Ectodermal cell (in vitro differentiated cells): Measurements from ENCODE around the gene RNASE3.
"Not testable (repeated sequence)": the region's sequence is repeated elsewhere in the genome, so short reads cannot be mapped to it uniquely, and the experiment has no call there.

ENCODE experiments used
- H3K27ac ChIP-seq: 2 replicates; pipeline ENCODE4 v1.7.0; 2013; ENCODE audit warnings: mild to moderate bottlenecking, low read depth, low read length; ENCODE audit not compliant: insufficient read depth, poor library complexity, severe bottlenecking
- H3K27me3 ChIP-seq: 2 replicates; pipeline ENCODE4 v1.7.0; 2013; ENCODE audit warnings: mild to moderate bottlenecking, low read length; ENCODE audit not compliant: insufficient read depth, control insufficient read depth, poor library complexity, severe bottlenecking
- H3K36me3 ChIP-seq: one replicate; pipeline ENCODE4 v1.7.0; 2013; ENCODE audit warnings: low read length; ENCODE audit not compliant: control insufficient read depth, insufficient read depth
- H3K4me1 ChIP-seq: one replicate; pipeline ENCODE4 v1.7.0; 2013; ENCODE audit warnings: low read length; ENCODE audit not compliant: control insufficient read depth, insufficient read depth
- H3K4me3 ChIP-seq: 2 replicates; pipeline ENCODE4 v1.7.0; 2013; ENCODE audit warnings: low read depth, low read length, control low read depth; ENCODE audit not compliant: insufficient read depth
- H3K9me3 ChIP-seq: 2 replicates; pipeline ENCODE4 v1.7.0; 2013; ENCODE audit warnings: mild to moderate bottlenecking, low read length, moderate library complexity; ENCODE audit not compliant: control insufficient read depth
- WGBS, 2 experiments: methylation state at CpG; one replicate each; pipeline ENCODE4 v1.1.7; 2013; ENCODE audit warnings: missing lambda C conversion rate in 2 of 2; 5-methylcytosine and 5-hydroxymethylcytosine counted together

RNASE3 gene

DNA sequence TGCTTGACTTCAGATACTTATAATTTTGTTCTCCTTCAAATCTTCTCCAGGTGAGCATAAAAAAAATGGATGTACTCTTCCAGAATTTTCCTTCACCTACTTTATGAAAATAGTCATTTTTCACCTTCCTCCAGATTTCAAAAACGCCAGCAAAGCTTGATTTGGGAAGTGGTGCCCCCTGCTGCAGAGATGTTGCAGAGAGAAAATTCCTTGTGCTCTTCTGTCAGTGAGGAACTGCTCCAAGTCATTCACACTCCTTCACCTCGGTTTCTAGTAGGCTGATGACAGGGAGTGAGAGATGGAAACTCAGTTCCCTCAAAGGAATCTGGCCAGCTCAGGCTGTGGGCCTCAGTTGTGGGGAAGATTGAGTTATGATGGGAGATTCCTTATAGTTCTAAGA is 24.2 kb upstream of the RNASE3 start:
- Histone ChIP-seq H3K4me3 (no peak overlapping the region), H3K27me3 (no peaks in the 10 kb centered on the region), H3K4me1 (no peaks in the 10 kb centered on the region), H3K9me3 (no peaks in the 10 kb centered on the region), H3K27ac (no peak overlapping the region), H3K36me3 (no peaks in the 10 kb centered on the region)
- 7 to 11% methylated on average over 1 to 2 of the region's 2 CpGs for WGBS, 2 experiments

- Histone ChIP-seq H3K36me3 (no peaks in the 10 kb centered on the region), H3K9me3 (no peaks in the 10 kb centered on the region), H3K4me3 (no peak overlapping the region), H3K27ac (no peak overlapping the region), H3K27me3 (peaks cover 5% of the 10 kb centered on the region), H3K4me1 (no peaks in the 10 kb centered on the region)
- WGBS, 2 experiments = 23 to 27% methylated on average over 24 to 26 of the region's 26 CpGs
Observed at GRCh38 chr14:20873370-20874177, 17.6 kb upstream of the RNASE3 start.

DNA sequence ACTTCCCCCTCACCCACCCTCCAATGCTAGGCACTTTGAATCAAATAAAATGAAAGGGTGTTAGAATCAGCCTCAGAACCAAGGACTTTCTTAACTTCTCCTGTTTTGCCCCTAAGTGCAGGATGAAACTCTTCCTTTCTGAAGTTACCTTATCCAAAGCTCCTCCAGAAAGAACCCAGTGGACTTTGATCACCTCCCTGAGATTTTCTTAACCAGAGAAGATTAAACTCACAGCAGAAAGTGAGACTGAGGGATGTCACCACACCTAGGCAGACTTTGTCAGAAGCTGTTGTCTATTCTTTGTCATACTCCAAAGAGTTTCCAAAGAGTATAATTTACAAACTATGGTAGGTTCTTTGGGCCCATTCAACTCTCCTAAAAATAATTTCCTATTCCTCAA is 14.2 kb upstream of the RNASE3 start:
- no peaks in the 10 kb centered on the region for H3K9me3 ChIP-seq
- peaks cover 5% of the 10 kb centered on the region for H3K27me3 ChIP-seq
- no peak overlapping the region for H3K4me3 ChIP-seq
- H3K4me1 ChIP-seq = no peaks in the 10 kb centered on the region
- no peak overlapping the region for H3K27ac ChIP-seq
- no peaks in the 10 kb centered on the region for H3K36me3 ChIP-seq

GRCh38 chr14:20878695-20879094 is 12.5 kb upstream of the RNASE3 start:
- Histone ChIP-seq H3K9me3 (no peaks in the 10 kb centered on the region), H3K36me3 (no peaks in the 10 kb centered on the region), H3K27ac (no peak overlapping the region), H3K27me3 (peaks cover 5% of the 10 kb centered on the region), H3K4me1 (no peaks in the 10 kb centered on the region), H3K4me3 (no peak overlapping the region)
- WGBS, 2 experiments = 89 to 90% methylated on average over 3 of the region's 3 CpGs

DNA sequence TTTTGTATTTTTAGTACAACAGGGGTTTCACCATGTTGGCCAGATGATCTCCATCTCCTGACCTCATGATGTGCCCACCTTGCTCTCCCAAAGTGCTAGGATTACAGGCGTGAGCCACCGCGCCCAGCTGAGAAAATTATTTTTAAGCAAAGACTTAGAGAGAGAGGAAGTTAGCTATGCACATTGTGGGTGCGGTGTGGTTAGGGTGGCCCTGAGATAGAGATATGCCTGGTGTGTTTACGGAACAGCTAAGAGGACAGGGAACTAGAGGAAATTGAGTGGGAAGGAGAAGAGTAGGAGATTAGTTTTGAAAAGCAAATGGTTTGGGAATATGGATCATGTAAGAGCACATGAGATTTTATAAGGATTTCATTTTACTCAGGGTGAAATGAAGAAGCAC is 10.0 kb upstream of the RNASE3 start:
- H3K9me3 ChIP-seq, H3K27me3 ChIP-seq, H3K36me3 ChIP-seq, H3K4me1 ChIP-seq, H3K4me3 ChIP-seq, H3K27ac ChIP-seq: not testable (repeated sequence)
- 89 to 93% methylated on average over 5 of the region's 5 CpGs for WGBS, 2 experiments

DNA sequence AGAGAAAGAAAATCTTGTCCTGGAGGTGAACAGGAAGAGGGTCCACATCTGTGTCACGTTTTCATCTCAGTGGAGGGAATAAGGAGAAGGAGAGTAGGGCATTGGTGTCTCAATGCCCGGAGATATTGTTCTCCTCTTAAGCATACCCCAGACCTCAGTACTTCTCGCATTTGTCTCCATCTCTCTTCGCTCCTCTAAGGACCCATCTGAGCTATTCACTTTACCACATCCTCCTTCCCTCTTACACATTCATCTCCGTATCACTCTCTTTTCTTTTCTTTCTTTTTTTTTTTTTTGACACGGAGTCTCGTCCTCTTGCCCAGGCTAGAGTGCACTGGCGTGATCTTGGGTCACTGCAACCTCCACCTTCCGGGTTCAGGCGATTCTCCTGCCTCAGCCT is 8.4 kb upstream of the RNASE3 start:
- no CpG with 5 or more reads among the region's 10 CpGs for WGBS, 2 experiments
- H3K27ac ChIP-seq, H3K4me1 ChIP-seq, H3K9me3 ChIP-seq, H3K36me3 ChIP-seq, H3K27me3 ChIP-seq, H3K4me3 ChIP-seq: not testable (repeated sequence)

DNA sequence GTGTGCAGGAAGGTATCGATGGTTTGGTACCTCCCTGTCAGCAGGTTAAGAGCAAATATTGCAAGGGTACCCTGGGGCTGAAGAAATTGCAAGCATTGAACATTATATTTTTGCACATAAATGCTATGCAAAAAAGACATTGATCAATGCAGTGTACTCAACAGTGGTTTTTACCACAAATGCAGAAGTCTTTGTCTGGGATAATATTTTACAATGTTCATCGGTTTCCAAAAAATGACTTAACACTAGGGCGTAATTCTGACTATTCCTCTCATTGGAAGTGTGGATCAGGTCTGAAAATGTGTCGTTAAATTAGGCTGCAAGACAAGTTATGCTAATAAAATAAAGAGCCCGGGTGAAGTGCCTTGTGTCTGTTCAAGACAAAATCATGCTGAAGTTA is 2.8 kb upstream of the RNASE3 start:
- WGBS, 2 experiments = 92% methylated on average over 5 of the region's 5 CpGs
- not testable (repeated sequence) for H3K4me3 ChIP-seq, H3K27me3 ChIP-seq, H3K9me3 ChIP-seq, H3K36me3 ChIP-seq, H3K27ac ChIP-seq, H3K4me1 ChIP-seq

- not testable (repeated sequence) for H3K36me3 ChIP-seq, H3K4me1 ChIP-seq, H3K9me3 ChIP-seq, H3K4me3 ChIP-seq, H3K27me3 ChIP-seq, H3K27ac ChIP-seq
- WGBS, 2 experiments = 79 to 87% methylated on average over 1 of the region's 1 CpG
Observed at GRCh38 chr14:20895322-20895721, 4.1 kb downstream of the RNASE3 start.

GRCh38 chr14:20904393-20905029 is 13.3 kb downstream of the RNASE3 start:
- no peaks in the 10 kb centered on the region for H3K36me3 ChIP-seq
- no peaks in the 10 kb centered on the region for H3K9me3 ChIP-seq
- H3K4me1 ChIP-seq = peaks cover 7% of the 10 kb centered on the region
- H3K27ac ChIP-seq = no peak overlapping the region
- H3K4me3 ChIP-seq = no peak overlapping the region
- 63 to 69% methylated on average over 4 of the region's 4 CpGs for WGBS, 2 experiments
- no peaks in the 10 kb centered on the region for H3K27me3 ChIP-seq

DNA sequence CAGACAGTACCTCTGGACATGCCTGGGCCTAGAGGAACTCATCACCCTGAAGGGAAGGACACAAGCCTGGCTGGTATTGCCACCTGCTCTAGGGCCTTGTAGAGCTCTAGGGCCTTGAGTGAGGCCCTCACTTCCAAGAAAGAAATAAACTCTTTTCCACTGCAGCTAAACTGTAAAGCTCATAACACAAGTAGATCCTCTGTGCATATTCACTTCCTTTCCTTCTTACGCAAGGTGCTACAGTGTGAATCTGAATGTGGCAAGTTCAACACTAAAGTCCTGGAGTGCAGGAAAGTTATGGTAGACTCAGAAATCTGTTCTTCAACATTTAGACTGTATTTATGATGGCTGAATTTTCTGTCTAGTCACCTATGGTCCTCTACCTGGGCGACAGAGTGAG is 14.5 kb downstream of the RNASE3 start:
- WGBS, 2 experiments = 95 to 98% methylated on average over 2 of the region's 2 CpGs
- no peak overlapping the region for H3K4me3 ChIP-seq
- H3K4me1 ChIP-seq = peaks cover 7% of the 10 kb centered on the region
- H3K27me3 ChIP-seq = no peaks in the 10 kb centered on the region
- no peak overlapping the region for H3K27ac ChIP-seq
- H3K36me3 ChIP-seq = no peaks in the 10 kb centered on the region
- no peaks in the 10 kb centered on the region for H3K9me3 ChIP-seq
